Thyroid gland (tissue), 4 donors: ENCODE data around the gene NHLRC4.

Experiments used
- CTCF ChIP-seq, 6 experiments: fragments of 200-600 bp in 3 of 6; fragments of 450-650 bp in 3 of 6; sonication (generic) in 3 of 6; IDR thresholded peaks; one replicate each; pipeline ENCODE4 v1.5.1; 2016 to 2019; ENCODE audit warnings: antibody characterized with exemption in 6 of 6, mild to moderate bottlenecking in 2 of 6, inconsistent platforms in 1 of 6, moderate library complexity in 1 of 6
- POLR2A ChIP-seq, 2 donors: fragments of 450-650 bp; IDR thresholded peaks; one replicate each; pipeline ENCODE4 v1.6.1; 2017; ENCODE audit warnings: antibody characterized with exemption in 2 of 2, mild to moderate bottlenecking in 2 of 2, moderate library complexity in 1 of 2

- TF ChIP-seq CTCF (IDR thresholded peaks at IDR 0.05) (no peak), POLR2A (IDR thresholded peaks at IDR 0.05) (no peak)
Measured at GRCh38 chr16:574021-574760, 7.4 kb downstream of the NHLRC4 start.
